Activated naive CD8-positive, alpha-beta T cell treated with anti-CD3 and anti-CD28 coated beads for 36 hours (primary cell): ENCODE results near the gene HOXA3. TPM values are rescaled to one million over a fixed set of nuclear protein-coding genes. Genes with fewer than 3 reads are reported as not detected.

ENCODE experiments used
- DNase-seq: peaks from one replicate; pipeline ENCODE4 v3.0.0; 2021
- H3K27ac Mint-ChIP-seq: one replicate; pipeline ENCODE4 v1.8.0; 2022; ENCODE audit warnings: mild to moderate bottlenecking, moderate library complexity, mixed read lengths
- H3K27me3 Mint-ChIP-seq: one replicate; pipeline ENCODE4 v1.8.0; 2022; ENCODE audit warnings: mild to moderate bottlenecking, mixed read lengths
- H3K36me3 Mint-ChIP-seq: one replicate; pipeline ENCODE4 v1.8.0; 2021; ENCODE audit warnings: mild to moderate bottlenecking, mixed read lengths
- H3K4me1 Mint-ChIP-seq: one replicate; pipeline ENCODE4 v1.8.0; 2021; ENCODE audit warnings: mixed read lengths
- H3K4me3 Mint-ChIP-seq: one replicate; pipeline ENCODE4 v1.8.0; 2022; ENCODE audit warnings: mild to moderate bottlenecking, moderate library complexity, mixed read lengths
- H3K9me3 Mint-ChIP-seq: one replicate; pipeline ENCODE4 v1.8.0; 2022; ENCODE audit warnings: mixed read lengths
- total RNA-seq, 2 experiments: library from RNA; stranded (reverse); gene quantifications; one replicate each; pipeline ENCODE4 v1.2.3, GENCODE V29; 2021

Gene HOXA3
- total RNA-seq, 2 experiments from 2014 or later, result not detected

GRCh38 chr7:27192546-27193334 is 40.4 kb upstream of the HOXA3 start:
- DNase-seq, result no peak
- Mint-ChIP-seq H3K4me1 (peaks cover 30% of the 10 kb centered on the region), H3K9me3 (no peaks in the 10 kb centered on the region), H3K36me3 (no peaks in the 10 kb centered on the region), H3K27me3 (peaks cover 95% of the 10 kb centered on the region), H3K4me3 (peak overlapping the region; percentile 18), H3K27ac (no peak overlapping the region)

DNA sequence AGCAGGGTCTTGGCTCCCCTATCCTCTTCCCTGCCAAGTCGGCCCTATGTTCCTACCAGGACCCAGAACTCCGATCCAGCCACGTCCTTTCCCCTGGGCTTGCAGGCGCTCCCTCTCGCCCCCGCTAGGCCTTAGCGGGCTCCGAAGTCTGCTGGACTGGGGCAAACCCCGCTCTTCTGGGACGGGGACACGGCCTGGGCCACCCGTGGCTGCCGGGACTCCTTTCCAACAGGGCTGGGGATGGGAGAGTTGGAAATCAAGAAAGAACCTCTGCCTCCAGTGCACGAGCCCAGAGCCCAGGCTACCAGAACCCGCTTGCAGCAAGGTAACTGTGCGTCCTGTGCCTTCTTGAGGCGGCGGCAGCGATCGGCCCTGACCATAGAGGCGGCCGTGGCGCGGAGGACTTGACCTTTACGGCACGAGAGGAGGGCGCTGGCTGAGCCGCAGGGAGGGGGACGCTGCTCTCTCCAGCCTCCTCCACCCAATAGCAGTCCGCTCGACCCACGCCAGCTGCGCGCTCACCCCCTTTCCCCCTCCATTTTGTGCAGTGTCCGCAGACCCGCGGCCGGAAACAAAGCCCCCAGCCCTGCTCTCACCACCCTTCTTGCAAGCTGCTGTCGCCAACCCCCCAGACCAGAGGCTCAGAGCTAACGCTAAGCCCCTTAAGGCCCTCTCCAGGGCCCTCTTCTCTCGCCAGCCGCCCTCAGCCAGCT is 39.6 kb upstream of the HOXA3 start:
- Mint-ChIP-seq H3K4me3 (peak overlapping the region; percentile 51), H3K27me3 (peaks cover 95% of the 10 kb centered on the region), H3K4me1 (peaks cover 34% of the 10 kb centered on the region), H3K27ac (no peak overlapping the region), H3K9me3 (no peaks in the 10 kb centered on the region), H3K36me3 (no peaks in the 10 kb centered on the region)
- DNase-seq, result no peak

GRCh38 chr7:27191161-27191731 is 38.9 kb upstream of the HOXA3 start:
- H3K36me3 Mint-ChIP-seq, result no peaks in the 10 kb centered on the region
- peaks cover 33% of the 10 kb centered on the region for H3K4me1 Mint-ChIP-seq
- no peak overlapping the region for H3K27ac Mint-ChIP-seq
- peaks cover 95% of the 10 kb centered on the region for H3K27me3 Mint-ChIP-seq
- no peak overlapping the region for H3K4me3 Mint-ChIP-seq
- DNase-seq, result no peak
- no peaks in the 10 kb centered on the region for H3K9me3 Mint-ChIP-seq

GRCh38 chr7:27189997-27190748 is 37.8 kb upstream of the HOXA3 start:
- Mint-ChIP-seq H3K36me3 (no peaks in the 10 kb centered on the region), H3K27ac (no peak overlapping the region), H3K4me1 (peaks cover 38% of the 10 kb centered on the region), H3K4me3 (no peak overlapping the region), H3K27me3 (peaks cover 98% of the 10 kb centered on the region), H3K9me3 (no peaks in the 10 kb centered on the region)
- no peak for DNase-seq

- H3K4me3 Mint-ChIP-seq, result peak overlapping the region; percentile 18
- no peak overlapping the region for H3K27ac Mint-ChIP-seq
- H3K4me1 Mint-ChIP-seq, result peaks cover 43% of the 10 kb centered on the region
Measured at GRCh38 chr7:27189295-27189996, 37.1 kb upstream of the HOXA3 start.

GRCh38 chr7:27188386-27189294 is 36.3 kb upstream of the HOXA3 start:
- H3K4me3 Mint-ChIP-seq, result peak overlapping the region; percentile 61
- no peak for DNase-seq
- no peak overlapping the region for H3K27ac Mint-ChIP-seq
- no peaks in the 10 kb centered on the region for H3K36me3 Mint-ChIP-seq
- H3K27me3 Mint-ChIP-seq, result peaks cover 98% of the 10 kb centered on the region
- H3K9me3 Mint-ChIP-seq, result no peaks in the 10 kb centered on the region
- peaks cover 41% of the 10 kb centered on the region for H3K4me1 Mint-ChIP-seq

More at GRCh38 chr7:27189295-27189996, 37.1 kb upstream of the HOXA3 start:
- peaks cover 98% of the 10 kb centered on the region for H3K27me3 Mint-ChIP-seq
- DNase-seq, result no peak
- H3K36me3 Mint-ChIP-seq, result no peaks in the 10 kb centered on the region
- no peaks in the 10 kb centered on the region for H3K9me3 Mint-ChIP-seq

GRCh38 chr7:27187475-27188385 is 35.3 kb upstream of the HOXA3 start:
- DNase-seq, result no peak
- H3K36me3 Mint-ChIP-seq, result no peaks in the 10 kb centered on the region
- H3K9me3 Mint-ChIP-seq, result no peaks in the 10 kb centered on the region
- peak overlapping the region; percentile 61 for H3K4me3 Mint-ChIP-seq
- no peak overlapping the region for H3K27ac Mint-ChIP-seq
- H3K4me1 Mint-ChIP-seq, result peaks cover 38% of the 10 kb centered on the region
- peaks cover 98% of the 10 kb centered on the region for H3K27me3 Mint-ChIP-seq

GRCh38 chr7:27186668-27187474 is 34.5 kb upstream of the HOXA3 start:
- Mint-ChIP-seq H3K9me3 (no peaks in the 10 kb centered on the region), H3K36me3 (no peaks in the 10 kb centered on the region), H3K27ac (no peak overlapping the region), H3K4me3 (no peak overlapping the region), H3K27me3 (peaks cover 96% of the 10 kb centered on the region), H3K4me1 (peaks cover 34% of the 10 kb centered on the region)
- no peak for DNase-seq

- Mint-ChIP-seq H3K9me3 (no peaks in the 10 kb centered on the region), H3K36me3 (no peaks in the 10 kb centered on the region), H3K4me3 (peak overlapping the region; percentile 70), H3K27ac (no peak overlapping the region), H3K27me3 (peaks cover 96% of the 10 kb centered on the region), H3K4me1 (peaks cover 31% of the 10 kb centered on the region)
- DNase-seq, result no peak
Measured at GRCh38 chr7:27185854-27186667, 33.7 kb upstream of the HOXA3 start.

DNA sequence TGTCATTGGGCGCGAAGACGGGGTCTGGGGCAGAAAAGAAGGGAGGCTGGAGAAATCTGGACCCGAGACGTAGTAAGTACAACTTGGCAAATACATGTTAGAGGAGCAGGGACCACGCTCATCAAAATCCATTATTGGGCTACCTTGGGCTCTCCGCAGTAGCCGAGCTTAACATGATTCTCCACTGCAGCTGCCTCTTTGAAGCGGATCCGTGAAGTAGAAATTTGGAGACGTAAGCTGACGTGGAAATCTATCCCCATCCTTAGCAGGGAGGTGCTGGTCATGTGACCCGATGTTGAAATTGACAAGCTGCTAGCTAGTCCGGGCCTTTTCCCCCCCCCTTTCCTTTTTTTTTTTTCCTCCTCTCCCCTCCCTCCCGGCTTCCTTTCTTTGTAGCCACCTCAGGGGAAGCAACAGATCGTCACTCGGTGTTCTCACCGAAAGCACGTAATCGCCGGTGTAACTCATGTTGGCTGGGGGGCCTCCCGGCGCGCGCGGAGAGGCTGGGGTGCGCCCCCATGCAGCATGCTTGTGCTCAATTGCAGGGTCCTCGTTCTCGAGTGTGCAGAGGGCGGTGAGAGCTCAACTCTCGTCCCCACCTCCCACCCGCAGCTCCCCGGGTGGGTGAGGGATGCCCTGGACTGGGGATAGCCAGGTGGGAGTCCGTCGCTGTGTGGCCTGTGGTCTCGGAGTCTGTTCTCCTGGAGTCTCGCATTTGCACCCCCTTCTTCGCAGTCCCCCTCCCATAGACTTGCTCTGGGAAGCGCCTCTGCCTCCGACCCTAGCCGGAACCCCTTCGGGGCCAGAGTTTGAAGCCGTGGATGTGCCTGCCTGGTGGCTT is 32.9 kb upstream of the HOXA3 start, which contains the start of gene HOXA11:
TSS of gene HOXA11 (minus strand) at position 220 of the 841 bp plus-strand sequence. CDS start at position 132, 88 bp downstream.
- H3K27me3 Mint-ChIP-seq, result peaks cover 93% of the 10 kb centered on the region
- no peaks in the 10 kb centered on the region for H3K36me3 Mint-ChIP-seq
- peak within 1 kb of the TSS; percentile 70 for H3K4me3 Mint-ChIP-seq
- peaks cover 31% of the 10 kb centered on the region for H3K4me1 Mint-ChIP-seq
- H3K27ac Mint-ChIP-seq, result peak within 1 kb of the TSS; percentile 34
- DNase-seq, result no peak
- H3K9me3 Mint-ChIP-seq, result no peaks in the 10 kb centered on the region
